GM19467 (cell line): Measurements from ENCODE around the gene SYTL2.
A peak's percentile ranks its signal among the peaks of the same experiment; 100 is the strongest.

Experiments used
- ATAC-seq: cut with Tn5 transposase; IDR thresholded peaks from one replicate; pipeline ENCODE4 v1.9.1; 2021; ENCODE audit warnings: mild to moderate bottlenecking, moderate library complexity; ENCODE audit not compliant: unreplicated experiment

SYTL2 gene

GRCh38 chr11:85740481-85741400 is 70.2 kb downstream of the SYTL2 start:
- no peak for ATAC-seq

GRCh38 chr11:85737738-85738137 is 73.2 kb downstream of the SYTL2 start:
- ATAC-seq: no peak

- no peak for ATAC-seq
These were observed 75.0 kb downstream of the SYTL2 start for GRCh38 chr11:85735876-85736460.

GRCh38 chr11:85732965-85733364 is 78.0 kb downstream of the SYTL2 start:
- ATAC-seq: peak; percentile 97

- ATAC-seq: no peak
These were observed 84.6 kb downstream of the SYTL2 start for GRCh38 chr11:85726381-85726780.

- ATAC-seq: no peak
These were observed 85.3 kb downstream of the SYTL2 start for GRCh38 chr11:85725510-85726258.

GRCh38 chr11:85724748-85725465 is 86.0 kb downstream of the SYTL2 start:
- no peak for ATAC-seq

- no peak for ATAC-seq
These were observed 87.9 kb downstream of the SYTL2 start for GRCh38 chr11:85723088-85723487.

GRCh38 chr11:85721191-85721590 is 89.8 kb downstream of the SYTL2 start:
- ATAC-seq: no peak

- no peak for ATAC-seq
These were observed 91.7 kb downstream of the SYTL2 start for GRCh38 chr11:85718991-85719807.

GRCh38 chr11:85718126-85718943 is 92.6 kb downstream of the SYTL2 start:
- no peak for ATAC-seq

- ATAC-seq: no peak
These were observed 93.5 kb downstream of the SYTL2 start for GRCh38 chr11:85717429-85717828.

GRCh38 chr11:85712953-85713352 is 98.0 kb downstream of the SYTL2 start:
- ATAC-seq: no peak

GRCh38 chr11:85710917-85711316 is 100.0 kb downstream of the SYTL2 start:
- ATAC-seq: no peak

GRCh38 chr11:85709941-85710702 is 100.8 kb downstream of the SYTL2 start:
- no peak for ATAC-seq

- no peak for ATAC-seq
These were observed 105.1 kb downstream of the SYTL2 start for GRCh38 chr11:85705800-85706199.

GRCh38 chr11:85704967-85705366 is 106.0 kb downstream of the SYTL2 start:
- no peak for ATAC-seq

GRCh38 chr11:85699957-85700741 is 110.8 kb downstream of the SYTL2 start:
- peak; percentile 76 for ATAC-seq
